Osteoblast (primary cell): Measurements from ENCODE around the gene PPIP5K1. TPM values are rescaled to one million over a fixed set of nuclear protein-coding genes. Genes with fewer than 3 reads are reported as not detected.
"Not testable (repeated sequence)": the region's sequence is repeated elsewhere in the genome, so short reads cannot be mapped to it uniquely, and the experiment has no call there.

Experiments used
- DNase-seq: peaks from one replicate; pipeline ENCODE4 v3.0.0; 2011; ENCODE audit warnings: low spot score, mixed read lengths; ENCODE audit not compliant: insufficient read length; ENCODE audit errors: missing footprints
- H2AFZ ChIP-seq: 2 replicates; pipeline ENCODE4 v1.6.0; 2011; ENCODE audit warnings: mild to moderate bottlenecking, low read length
- H3K27ac ChIP-seq: 2 replicates; pipeline ENCODE4 v1.5.1; 2011; ENCODE audit warnings: mild to moderate bottlenecking, low read depth, low read length, moderate library complexity
- H3K27me3 ChIP-seq: 2 replicates; pipeline ENCODE4 v1.6.0; 2012; ENCODE audit warnings: mild to moderate bottlenecking, control low read depth, inconsistent platforms, low read length, moderate library complexity; ENCODE audit not compliant: insufficient read depth
- H3K36me3 ChIP-seq: 2 replicates; pipeline ENCODE4 v1.5.1; 2011; ENCODE audit warnings: mild to moderate bottlenecking, low read length, control low read depth, moderate library complexity; ENCODE audit not compliant: insufficient read depth
- H3K4me1 ChIP-seq: 2 replicates; pipeline ENCODE4 v1.5.1; 2011; ENCODE audit warnings: mild to moderate bottlenecking, low read length, control low read depth, moderate library complexity; ENCODE audit not compliant: insufficient read depth
- H3K4me2 ChIP-seq: 2 replicates; pipeline ENCODE4 v1.6.0; 2011; ENCODE audit warnings: mild to moderate bottlenecking, low read length; ENCODE audit not compliant: insufficient read depth
- H3K4me3 ChIP-seq: fragments of 200-600 bp; sonication (generic); 3 replicates; pipeline ENCODE4 v1.5.1; 2012; ENCODE audit warnings: mild to moderate bottlenecking, low read length, inconsistent platforms; ENCODE audit not compliant: insufficient read depth
- H3K79me2 ChIP-seq: 2 replicates; pipeline ENCODE4 v1.6.0; 2012; ENCODE audit warnings: mild to moderate bottlenecking, low read length, control low read depth, inconsistent platforms; ENCODE audit not compliant: insufficient read depth
- H3K9me3 ChIP-seq: 2 replicates; pipeline ENCODE4 v1.5.1; 2011; ENCODE audit warnings: low read depth, low read length, control low read depth
- H4K20me1 ChIP-seq: 2 replicates; pipeline ENCODE4 v1.6.0; 2012; ENCODE audit warnings: mild to moderate bottlenecking, low read length, control low read depth; ENCODE audit not compliant: insufficient read depth
- total RNA-seq: library from RNA; depleted of rRNA; stranded (reverse); fragments of >200 nt; gene quantifications from 2 replicates; pipeline ENCODE4 v1.2.3, GENCODE V29; 2012

Gene PPIP5K1
- total RNA-seq, 1 donor, result 20.3 TPM

DNA sequence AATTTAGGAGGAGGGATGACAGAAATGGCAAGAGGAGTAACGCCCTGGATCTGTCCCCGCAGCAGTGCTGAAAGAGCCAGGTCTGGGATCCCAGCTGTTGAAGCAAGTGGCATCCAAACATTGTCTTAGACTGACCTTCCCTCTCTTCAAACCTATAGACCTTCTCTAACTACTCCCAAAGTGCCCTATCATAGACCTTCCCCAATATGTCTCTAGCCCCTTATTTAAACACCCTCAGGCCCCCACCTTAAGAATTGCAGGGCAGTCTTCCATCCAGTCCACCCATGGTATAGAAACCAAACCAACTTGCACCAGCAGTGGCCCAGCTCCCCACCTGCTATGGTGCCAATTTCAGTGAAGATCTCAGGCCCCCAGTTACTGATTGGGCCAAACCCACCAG lies 10.2 kb upstream of the PPIP5K1 start:
- DNase-seq, H3K79me2 ChIP-seq, H3K4me2 ChIP-seq, H3K27me3 ChIP-seq, H4K20me1 ChIP-seq, H3K36me3 ChIP-seq, H3K4me1 ChIP-seq, H3K9me3 ChIP-seq, H3K27ac ChIP-seq, H2AFZ ChIP-seq, H3K4me3 ChIP-seq: not testable (repeated sequence)

DNA sequence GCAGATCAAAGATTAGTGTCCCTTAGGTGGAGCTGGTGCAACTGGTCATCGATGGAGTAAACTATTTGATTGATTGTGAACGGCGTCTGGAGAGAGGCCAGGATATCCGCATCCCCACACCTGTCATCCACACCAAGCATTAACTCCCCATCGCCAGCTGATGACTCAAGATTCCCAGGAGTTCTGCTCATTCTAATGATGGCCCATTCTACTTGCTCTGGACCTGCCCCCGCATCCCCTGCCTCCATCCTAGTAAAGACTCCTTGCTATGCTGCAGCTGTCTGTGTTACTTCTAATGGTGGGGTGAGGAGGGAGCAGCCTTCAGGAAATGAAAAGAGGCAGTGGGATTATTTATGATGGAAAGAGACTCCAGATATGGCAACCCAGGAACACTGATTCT lies 9.1 kb upstream of the PPIP5K1 start:
- H4K20me1 ChIP-seq, DNase-seq, H2AFZ ChIP-seq, H3K9me3 ChIP-seq, H3K4me1 ChIP-seq, H3K4me2 ChIP-seq, H3K4me3 ChIP-seq, H3K36me3 ChIP-seq, H3K79me2 ChIP-seq, H3K27ac ChIP-seq, H3K27me3 ChIP-seq: not testable (repeated sequence)

- H3K27ac ChIP-seq, H3K27me3 ChIP-seq, H3K4me1 ChIP-seq, H3K4me3 ChIP-seq, H2AFZ ChIP-seq, H4K20me1 ChIP-seq, H3K36me3 ChIP-seq, DNase-seq, H3K9me3 ChIP-seq, H3K79me2 ChIP-seq, H3K4me2 ChIP-seq: not testable (repeated sequence)
These were observed 3.6 kb upstream of the PPIP5K1 start, which contains the start of gene CKMT1B for GRCh38 chr15:43593328-43594190. CKMT1B (plus strand) TSS chr15:43594027; CDS start chr15:43594219, 192 bp downstream.

GRCh38 chr15:43592841-43593240 lies 2.8 kb upstream of the PPIP5K1 start:
- not testable (repeated sequence) for DNase-seq, H4K20me1 ChIP-seq, H3K27ac ChIP-seq, H2AFZ ChIP-seq, H3K4me2 ChIP-seq, H3K9me3 ChIP-seq, H3K79me2 ChIP-seq, H3K27me3 ChIP-seq, H3K4me3 ChIP-seq, H3K4me1 ChIP-seq, H3K36me3 ChIP-seq

DNA sequence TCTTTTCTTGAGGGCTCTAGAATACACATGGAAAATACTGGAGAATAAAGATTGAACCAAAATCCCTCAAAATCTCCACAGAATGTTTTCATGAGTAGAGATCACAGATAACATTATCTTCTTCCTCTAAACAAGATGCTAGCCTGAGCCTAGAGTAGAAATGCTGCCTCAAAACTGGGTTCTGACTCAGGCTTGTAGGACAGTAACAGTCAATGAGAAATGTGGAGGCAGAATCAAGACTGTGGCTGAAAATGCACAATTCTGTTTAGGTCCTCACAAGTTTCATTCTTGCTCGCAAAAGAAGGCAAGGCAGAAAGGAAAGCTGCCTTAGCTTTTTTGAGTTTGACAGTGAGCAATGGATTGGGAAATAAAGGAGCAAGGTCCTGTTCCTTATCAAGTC lies 15.4 kb downstream of the PPIP5K1 start:
- H2AFZ ChIP-seq, H3K36me3 ChIP-seq, H3K27ac ChIP-seq, H3K9me3 ChIP-seq, H3K4me3 ChIP-seq, H3K4me2 ChIP-seq, H3K79me2 ChIP-seq, H3K4me1 ChIP-seq, DNase-seq, H4K20me1 ChIP-seq, H3K27me3 ChIP-seq: not testable (repeated sequence)

- not testable (repeated sequence) for DNase-seq, H3K27ac ChIP-seq, H3K79me2 ChIP-seq, H3K36me3 ChIP-seq, H3K9me3 ChIP-seq, H3K27me3 ChIP-seq, H3K4me1 ChIP-seq, H2AFZ ChIP-seq, H3K4me3 ChIP-seq, H3K4me2 ChIP-seq, H4K20me1 ChIP-seq
These were observed 23.4 kb downstream of the PPIP5K1 start for GRCh38 chr15:43566615-43567014.

DNA sequence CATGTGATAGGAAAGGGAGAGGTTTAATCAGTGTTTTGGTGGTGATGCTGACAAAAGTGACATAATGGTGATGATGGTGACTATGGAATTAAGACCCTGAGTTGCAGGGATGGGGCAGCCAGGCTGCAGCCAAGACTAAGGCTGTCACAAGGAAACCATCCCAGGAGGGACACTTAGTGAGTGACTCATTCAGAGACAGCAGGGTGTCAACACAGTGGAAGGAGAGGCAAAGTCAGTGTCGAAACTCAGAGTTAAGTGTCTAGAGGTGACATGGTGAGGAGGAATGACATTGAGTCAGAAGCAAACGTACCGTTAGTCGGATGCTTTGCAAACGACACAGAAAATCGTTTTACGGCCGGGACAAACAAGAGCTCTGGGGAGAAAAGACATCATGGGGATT lies 26.2 kb downstream of the PPIP5K1 start:
- H3K27ac ChIP-seq, H3K4me1 ChIP-seq, H3K9me3 ChIP-seq, DNase-seq, H4K20me1 ChIP-seq, H3K79me2 ChIP-seq, H3K4me3 ChIP-seq, H2AFZ ChIP-seq, H3K4me2 ChIP-seq, H3K36me3 ChIP-seq, H3K27me3 ChIP-seq: not testable (repeated sequence)

GRCh38 chr15:43562753-43563152 lies 27.3 kb downstream of the PPIP5K1 start:
- H3K9me3 ChIP-seq, H3K27me3 ChIP-seq, H3K27ac ChIP-seq, H3K4me3 ChIP-seq, H3K36me3 ChIP-seq, DNase-seq, H2AFZ ChIP-seq, H3K4me2 ChIP-seq, H3K79me2 ChIP-seq, H4K20me1 ChIP-seq, H3K4me1 ChIP-seq: not testable (repeated sequence)
